ENCODE measurements around the gene LRRK1.

Gene LRRK1

DNA sequence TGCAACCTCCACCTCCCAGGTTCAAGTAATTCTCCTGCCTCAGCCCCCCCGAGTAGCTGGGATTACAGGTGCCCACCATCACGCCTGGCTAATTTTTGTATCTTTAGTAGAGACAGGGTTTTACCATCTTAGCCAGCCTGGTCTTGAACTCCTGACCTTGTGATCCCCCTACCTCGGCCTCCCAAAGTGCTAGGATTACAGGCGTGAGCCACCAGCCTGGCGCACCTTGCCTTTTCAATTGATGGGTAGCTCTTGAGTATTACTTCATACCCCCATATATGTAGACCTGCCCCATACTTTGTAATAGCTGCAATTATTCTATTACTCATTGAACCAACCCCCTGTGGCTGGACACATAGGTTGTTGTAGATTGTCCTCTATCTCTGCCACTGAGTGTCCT is 101.3 kb downstream of the LRRK1 start:
- no peak for DNase-seq

DNA sequence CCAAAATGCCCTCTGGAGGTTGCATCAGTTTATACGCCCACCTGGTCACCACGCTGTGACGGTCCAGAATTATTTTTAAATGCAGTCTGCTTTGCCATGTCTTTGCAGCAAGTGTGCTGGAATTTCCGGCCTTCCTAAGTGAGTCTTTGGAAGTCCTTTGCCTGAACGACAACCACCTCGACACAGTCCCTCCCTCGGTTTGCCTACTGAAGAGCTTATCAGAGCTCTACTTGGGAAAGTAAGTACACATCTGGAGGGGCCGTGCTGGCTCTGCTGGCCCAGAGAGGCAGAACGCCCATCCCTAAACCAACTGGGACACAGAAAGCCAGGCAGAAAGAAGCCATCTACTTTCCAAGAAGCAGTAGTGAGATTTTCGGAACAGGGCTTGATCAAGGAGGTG is 101.8 kb downstream of the LRRK1 start:
- DNase-seq = no peak

DNA sequence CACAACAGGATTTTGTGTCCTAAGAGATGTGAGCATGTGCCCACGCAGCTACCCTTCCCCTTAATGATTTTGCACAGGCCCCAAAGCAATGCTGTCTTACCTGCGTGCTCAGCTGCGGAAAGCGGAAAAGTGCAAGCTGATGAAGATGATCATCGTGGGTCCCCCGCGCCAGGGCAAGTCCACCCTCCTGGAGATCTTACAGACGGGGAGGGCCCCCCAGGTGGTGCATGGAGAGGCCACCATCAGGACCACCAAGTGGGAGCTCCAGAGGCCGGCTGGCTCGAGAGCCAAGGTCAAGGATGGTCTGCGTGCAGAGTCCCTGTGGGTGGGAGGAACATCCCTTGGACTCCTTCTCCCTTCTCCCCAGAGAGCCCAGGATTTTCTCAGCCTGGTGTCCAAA is 103.1 kb downstream of the LRRK1 start:
- no peak for DNase-seq

DNA sequence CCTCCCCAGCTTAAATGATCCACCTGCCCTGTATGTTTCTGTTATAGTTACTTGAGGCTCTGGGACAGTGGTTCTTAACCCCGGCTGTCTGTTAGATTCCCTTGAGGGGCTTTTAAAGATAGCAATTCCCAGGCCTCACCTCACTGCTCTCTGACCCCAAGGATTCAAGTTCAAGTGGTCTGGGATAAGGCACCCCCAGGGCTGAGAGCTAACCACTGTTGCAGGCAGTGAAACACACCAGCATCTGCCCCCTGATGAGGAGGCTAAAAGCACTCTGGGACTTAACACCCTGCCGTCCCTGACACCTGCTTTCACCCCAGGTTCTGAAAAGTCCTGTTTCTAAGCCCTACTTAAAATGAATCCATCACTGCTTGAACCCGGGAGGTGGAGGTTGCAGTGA is 103.7 kb downstream of the LRRK1 start:
- no peak for DNase-seq

DNA sequence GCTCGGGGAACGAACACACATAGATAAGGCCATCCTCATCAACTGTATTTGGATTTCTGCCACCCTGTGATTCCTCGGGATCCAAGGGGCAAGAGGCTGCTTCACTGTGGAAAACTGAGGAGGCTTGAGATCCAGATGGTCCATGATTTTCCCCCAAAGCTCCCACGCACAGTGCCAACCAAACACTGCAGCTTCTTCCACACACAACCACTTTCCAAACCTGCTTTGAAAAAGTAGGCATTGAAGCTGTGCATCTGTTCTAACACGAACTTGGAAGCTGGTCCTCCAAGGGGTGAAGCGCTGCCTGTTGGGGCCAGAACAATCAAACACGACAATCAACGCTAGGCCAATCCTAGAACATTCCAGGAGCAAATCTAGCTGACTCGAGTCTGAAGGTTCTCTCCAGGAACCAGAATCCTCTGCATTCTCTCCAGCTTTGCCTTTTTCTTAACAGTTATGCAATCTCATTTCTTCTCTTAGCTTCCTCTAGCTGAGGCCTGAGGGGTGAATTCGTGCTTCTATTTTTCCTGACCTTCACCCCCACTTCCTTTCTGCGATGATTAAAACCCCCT is 104.4 kb downstream of the LRRK1 start:
- DNase-seq = peak in 5 of 56 donors; percentile 14 to 28 (median 17)

DNA sequence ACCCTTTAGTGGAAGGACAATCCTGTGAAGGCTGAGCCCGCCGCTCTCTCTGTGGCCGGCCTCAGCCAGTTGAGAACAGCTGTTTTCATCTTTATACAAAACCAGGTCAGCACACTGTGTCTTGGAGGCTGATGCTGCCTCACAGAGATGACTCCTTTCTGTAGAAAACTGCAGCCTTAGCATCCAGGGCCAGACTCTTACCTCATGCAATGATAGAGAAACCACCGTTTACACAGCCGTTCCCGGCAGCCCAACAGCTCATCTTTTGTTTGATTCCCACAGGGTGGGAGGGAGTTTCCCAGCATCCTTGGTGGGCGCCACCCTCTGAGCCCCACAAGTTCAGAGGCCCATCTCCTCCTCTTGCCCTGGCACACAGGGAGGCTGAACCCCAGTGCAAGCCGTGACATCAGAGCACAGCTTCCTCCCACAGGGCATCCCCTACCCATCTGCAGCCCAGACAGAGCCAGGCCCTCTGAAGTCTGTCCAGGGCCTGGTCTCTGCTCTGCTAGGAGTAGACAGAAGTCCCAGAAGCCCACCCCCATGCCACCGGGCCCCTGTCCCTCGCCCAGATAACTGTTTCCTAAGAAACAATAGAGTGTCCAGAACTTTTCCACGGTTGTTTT is 105.0 kb downstream of the LRRK1 start:
- peak in 5 of 56 donors; percentile 4 to 58 (median 42) for DNase-seq

DNA sequence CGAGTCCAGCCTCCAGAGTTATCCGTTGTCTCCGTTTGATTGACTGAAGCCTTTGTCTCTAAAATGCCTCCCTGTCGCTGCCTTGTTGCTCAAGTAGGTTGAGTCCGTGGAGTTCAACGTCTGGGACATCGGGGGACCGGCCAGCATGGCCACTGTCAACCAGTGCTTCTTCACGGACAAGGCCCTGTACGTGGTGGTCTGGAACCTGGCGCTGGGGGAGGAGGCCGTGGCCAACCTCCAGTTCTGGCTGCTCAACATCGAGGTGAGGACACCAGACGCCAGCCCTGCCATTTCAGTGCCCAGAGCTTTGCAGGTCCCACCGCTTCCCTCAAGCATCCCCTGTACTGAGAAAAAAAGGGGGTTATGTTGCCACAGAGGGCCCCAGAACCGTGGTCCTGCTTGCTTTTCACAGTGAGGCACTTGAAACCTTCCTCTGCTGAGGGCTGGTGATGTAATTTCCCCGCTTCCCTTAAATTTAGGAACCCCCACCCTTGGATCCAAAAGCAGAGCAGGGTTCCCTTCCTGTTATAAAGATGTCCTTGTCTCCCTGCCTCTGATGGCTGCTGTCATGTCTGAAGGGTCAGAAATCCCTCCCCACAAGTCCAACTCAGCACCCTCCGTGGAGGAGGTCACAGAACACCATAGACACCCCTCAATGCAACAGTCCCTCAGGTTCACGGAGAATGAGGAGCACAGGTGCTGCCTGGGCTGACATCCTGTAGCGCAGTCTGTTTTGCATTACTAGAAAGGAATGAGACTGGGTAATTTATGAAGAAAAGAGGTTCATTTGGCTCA is 105.7 kb downstream of the LRRK1 start:
- no peak for DNase-seq

DNA sequence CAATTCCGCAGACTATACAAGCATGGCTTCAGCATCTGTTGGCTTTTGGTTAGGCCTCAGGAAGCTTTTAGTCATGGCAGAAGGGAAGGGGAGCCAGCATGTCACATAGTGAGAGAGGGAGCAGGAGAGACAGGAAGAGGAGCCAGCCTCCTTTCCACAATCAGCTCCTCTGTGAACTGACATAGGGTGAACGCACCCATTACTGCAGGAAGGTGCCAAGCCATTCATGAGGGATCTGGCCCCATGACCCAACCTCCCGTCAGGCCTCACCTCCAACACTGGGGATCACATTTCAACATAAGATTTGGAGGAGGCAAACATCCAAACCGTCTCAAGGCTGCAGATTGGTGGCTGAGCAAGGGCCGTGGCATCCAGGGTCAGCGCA is 106.3 kb downstream of the LRRK1 start:
- no peak for DNase-seq

DNA sequence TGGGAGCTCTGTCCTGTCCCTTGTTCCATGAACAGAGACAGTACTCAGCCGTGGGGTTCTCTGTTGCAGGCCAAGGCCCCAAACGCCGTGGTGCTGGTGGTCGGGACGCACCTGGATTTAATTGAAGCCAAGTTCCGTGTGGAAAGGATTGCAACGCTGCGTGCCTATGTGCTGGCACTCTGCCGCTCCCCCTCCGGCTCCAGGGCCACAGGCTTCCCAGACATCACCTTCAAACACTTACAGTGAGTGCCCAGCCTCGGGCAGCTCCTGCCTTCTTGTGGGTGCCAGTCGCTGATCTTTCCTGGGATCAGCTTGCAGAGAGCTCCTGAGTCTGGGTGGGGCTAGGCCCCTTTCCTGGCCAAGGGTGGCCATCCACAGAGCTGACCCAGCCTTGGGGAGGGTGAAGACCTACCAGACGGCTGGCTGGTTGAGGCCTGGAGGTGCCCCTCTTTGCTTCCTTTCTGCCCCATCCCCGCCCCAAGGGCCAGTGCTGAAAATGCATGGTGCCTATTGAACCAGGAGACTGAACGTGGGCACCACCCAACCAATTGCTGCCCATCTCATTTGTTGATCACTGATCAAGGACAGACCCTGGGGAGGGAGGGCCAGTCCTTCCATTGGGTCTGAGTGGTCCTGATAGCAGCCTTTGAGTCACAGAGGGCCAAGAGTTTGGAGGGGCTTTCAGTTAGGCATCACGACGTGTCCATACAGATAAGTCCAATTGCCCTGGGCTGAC is 106.9 kb downstream of the LRRK1 start:
- no peak for DNase-seq

DNA sequence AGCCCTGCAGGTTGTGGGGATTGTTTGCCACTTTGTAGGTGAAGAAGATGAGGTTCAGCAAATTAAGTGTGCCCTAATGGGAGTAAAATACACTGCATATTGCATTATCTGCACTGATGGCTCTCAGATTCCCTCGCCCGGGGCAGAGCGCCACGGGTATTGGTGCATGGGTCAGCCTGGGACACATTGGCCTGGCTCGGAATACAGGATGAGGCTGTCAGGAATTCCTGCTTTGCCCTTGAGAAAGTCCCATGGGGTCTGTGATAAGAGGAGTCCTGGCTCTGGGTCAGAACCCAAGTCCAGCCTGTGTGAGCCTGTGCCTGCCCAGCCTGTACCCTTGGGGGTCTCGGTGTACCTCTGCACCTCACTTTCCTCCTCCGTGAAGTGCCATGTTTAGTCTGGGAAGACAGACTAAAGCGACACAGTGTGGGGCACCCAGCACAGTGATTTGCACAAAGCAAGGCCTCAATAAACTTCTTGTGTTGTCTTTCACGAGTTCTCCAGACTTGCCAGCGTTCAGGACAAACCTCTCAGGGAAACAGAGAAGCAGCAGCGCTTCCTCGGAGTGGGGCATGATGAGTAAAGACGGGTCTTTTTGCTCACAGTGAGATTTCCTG is 107.6 kb downstream of the LRRK1 start:
- no peak for DNase-seq

DNA sequence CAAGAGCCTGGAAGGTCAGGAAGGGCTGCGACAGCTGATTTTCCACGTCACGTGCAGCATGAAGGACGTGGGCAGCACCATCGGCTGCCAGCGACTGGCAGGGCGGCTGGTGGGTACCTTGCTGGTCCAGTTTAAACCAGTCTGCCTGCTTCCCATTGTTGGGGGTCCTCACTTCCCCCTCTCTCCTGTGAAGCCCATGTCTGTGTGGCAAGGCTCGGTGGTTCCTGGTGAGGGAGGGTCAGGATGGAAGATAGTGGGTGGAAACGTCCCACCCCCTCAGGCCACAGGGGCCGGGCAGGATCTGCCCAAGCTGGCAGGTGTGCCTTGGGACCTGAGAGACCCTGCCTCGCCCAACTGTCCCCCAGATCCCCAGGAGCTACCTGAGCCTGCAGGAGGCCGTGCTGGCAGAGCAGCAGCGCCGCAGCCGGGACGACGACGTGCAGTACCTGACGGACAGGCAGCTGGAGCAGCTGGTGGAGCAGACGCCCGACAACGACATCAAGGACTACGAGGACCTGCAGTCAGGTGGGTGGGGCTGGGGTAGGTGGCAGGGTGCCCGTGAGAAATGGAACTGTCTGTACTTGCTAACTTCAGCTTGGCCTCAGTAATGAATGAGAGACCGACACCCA is 108.2 kb downstream of the LRRK1 start:
- no peak for DNase-seq

DNA sequence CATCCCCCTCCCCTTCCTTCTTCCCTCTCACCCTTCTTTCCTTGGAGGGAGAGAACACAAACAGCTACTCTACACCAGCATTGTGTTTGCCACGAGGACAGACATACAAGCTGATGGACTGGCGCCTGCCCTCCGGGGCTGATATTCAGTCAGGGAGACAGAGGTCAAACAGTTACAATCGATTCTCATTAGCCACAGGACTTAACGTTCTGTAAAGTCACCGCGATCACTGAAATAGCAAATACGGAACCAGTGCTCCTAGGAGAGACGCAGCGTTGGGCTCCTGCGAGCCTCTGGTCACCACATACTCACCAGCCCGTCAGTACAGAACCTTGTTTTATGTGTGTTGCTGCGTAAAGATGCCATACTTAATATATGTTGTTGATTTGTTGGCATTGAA is 108.8 kb downstream of the LRRK1 start:
- DNase-seq = no peak

DNA sequence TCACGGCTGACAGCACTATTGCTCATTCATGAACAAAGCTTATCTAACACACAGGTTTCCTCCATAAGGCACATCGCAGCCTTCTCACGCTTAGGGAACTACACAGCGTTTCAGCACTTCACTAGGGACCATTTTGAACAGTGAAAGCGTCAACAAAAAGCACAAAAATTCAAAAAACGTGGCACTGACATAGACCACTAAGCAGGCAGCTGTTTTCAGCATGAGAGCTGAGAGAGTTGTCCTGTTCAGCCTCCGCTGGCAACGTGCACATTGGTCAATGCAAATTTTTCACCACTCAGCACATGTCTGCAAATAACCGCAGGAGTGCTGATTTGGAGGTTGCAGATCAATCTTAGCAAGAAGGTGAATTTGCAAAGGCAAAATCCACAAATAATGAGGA is 109.2 kb downstream of the LRRK1 start:
- no peak for DNase-seq

DNA sequence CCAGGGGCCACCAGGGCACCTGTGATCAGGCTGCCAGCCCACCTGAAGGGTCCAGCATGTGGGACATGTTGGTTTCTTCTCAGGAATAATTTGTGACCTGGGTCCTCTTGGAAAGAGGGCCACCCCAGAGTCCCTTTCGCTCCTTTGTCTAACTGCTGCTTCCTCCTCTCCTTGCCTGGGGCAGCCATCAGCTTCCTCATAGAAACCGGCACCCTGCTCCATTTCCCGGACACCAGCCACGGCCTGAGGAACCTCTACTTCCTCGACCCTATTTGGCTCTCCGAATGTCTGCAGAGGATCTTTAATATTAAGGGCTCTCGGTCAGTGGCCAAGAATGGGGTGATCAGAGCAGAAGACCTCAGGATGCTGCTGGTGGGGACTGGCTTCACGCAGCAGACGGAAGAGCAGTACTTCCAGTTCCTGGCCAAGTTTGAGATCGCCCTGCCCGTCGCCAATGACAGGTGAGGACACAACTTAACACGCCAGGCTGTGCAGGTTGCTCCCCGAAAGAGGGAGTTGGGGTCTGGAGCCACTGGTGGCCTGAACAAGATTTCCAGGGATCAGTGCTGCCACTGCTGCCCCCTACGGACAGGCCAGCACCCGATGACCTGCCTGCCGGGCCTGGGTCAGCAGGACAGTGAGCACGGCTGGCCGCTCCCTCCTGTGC is 109.7 kb downstream of the LRRK1 start:
- DNase-seq = no peak

DNA sequence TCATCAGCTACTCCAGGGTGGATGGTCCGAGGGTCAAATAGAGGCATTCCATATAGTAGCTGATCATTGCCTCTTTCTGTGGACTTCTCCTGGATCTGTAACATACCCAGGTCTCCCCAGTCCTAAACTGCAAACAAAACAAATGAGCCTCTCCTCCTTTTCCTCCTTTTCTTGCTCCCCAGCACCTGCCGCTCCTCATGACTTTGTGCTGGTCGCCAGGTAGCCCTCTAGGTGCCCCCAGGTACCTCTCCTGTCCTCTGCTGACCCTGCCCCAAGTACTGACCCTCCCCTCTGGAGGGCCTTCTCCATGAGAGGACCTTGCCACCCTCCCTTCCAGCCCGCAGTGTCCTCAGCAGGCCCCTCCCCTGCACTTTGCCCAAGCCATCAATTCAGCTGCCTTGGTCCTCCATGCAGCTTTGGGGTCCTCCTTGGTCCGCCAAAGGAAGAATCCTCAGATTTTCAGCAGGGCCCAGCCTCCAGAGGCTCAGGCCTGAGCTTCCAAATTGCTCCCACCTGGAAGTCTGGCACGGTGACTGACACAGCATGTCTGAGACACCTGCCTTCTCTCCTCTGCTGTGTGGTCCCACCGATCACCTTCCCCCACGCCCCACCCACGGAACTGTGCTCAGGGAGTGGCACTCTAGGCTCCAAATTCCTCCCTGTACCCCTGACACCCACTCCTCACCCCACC is 111.0 kb downstream of the LRRK1 start:
- no peak for DNase-seq

DNA sequence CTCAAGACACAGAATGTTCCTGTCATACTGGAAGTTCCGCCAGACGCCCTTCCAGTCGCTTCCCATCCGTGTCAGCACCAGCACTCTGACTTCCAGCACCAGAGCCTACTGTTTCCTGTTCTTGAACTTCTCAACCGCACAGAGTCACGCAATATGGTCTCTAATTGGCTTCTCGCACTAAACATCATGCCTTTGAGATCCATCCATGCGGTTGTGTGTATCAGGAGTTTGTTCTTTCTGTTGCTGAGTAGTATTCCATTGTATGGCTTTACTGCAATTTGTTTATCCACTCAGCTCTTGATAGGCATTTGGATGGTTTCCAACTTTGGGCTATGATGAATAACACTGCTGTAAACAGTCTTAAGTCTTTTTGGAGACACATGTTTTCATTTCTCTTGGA is 112.1 kb downstream of the LRRK1 start:
- no peak for DNase-seq

DNA sequence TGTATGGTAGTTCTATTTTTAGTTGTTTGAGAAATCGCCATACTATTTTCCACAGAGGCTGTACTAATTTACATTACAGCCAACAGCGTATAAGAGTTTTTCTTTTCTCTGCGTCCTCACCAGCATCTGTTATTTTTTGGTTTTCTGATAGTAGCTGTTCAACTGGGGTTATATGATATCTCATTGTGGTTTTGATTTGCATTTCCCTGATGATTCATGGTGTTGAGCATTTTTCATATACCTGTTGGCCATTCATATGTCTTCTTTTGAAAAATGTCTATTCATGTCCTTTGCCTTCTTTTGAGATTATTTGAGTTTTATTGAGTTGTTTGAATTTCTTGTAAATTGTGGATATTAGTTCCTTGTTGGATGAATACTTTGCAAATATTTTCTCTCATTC is 114.6 kb downstream of the LRRK1 start:
- no peak for DNase-seq

DNA sequence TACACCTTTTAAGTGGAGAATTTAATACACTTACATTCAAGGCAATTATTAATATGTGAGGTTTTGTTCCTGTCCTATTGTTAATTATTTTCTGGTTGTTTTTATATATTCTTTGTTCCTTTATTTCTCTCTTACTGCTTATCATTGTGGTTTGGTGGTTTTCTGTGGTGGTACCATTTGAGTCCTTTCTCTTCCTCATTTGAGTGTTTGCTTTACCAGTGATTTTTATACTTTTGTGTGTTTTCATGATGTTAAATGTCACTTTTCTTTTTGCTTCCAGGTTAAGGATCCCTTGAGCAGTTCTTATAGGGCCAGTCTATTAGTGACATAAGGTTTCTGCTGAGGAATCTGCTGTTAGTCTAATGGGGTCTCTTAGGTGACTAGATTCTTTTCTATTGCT is 116.5 kb downstream of the LRRK1 start:
- no peak for DNase-seq

DNA sequence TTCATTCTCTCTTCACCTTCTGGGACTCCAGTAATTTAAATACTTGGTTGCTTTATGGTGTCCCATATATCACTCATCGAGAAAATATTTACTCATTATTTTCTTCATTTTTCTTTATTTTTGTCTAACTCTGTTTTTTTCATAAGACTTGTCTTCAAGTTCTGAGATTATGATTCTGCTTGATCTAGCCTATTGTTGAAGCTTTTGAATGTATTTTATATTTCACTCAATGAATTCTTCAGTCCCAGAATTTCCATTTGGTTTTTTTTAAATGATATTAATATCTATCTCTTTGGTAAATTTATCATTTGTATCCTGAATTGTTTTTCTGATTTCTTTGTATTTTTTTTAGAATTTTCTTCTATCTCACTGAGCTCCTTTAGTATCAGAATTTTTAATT is 117.0 kb downstream of the LRRK1 start:
- DNase-seq = no peak

All from amygdala (tissue), 56 donors.